ENCODE results near the gene SKOR1. TPM values are rescaled to one million over a fixed set of nuclear protein-coding genes. Genes with fewer than 3 reads are reported as not detected.

SKOR1 gene
- total and polyA plus RNA-seq, 10 of the 15 experiments (the other 5 are each of a cell fraction or from before 2014, with no cell fraction given), result 0.04 to 0.36 (median 0.10) TPM; not detected in 4

- Histone ChIP-seq H2AFZ (ENCODE audit: control insufficient read depth, low read depth, low read length) (no peak overlapping the region; the same call in 1 of the 2 replicates), H3K79me2 (ENCODE audit: control insufficient read depth, insufficient read depth, low read length) (no peaks in the 10 kb centered on the region), H3K4me1 (ENCODE audit: control insufficient read depth, insufficient read depth, low read length) (peaks cover 33% of the 10 kb centered on the region), H3K36me3 (ENCODE audit: control insufficient read depth in 2 of 2, insufficient read depth in 2 of 2, low read length in 1 of 2) (no peaks in the 10 kb centered on the region), H4K20me1 (ENCODE audit: control insufficient read depth, insufficient read depth) (no peaks in the 10 kb centered on the region), H3K9ac (ENCODE audit: control insufficient read depth, insufficient read depth, low read length) (no peak overlapping the region), H3K4me3 (no peak overlapping the region), H3K9me3 (replicated peaks; ENCODE audit: control insufficient read depth, insufficient read depth, low read length) (no peaks in the 10 kb centered on the region), H3K27ac (ENCODE audit: control insufficient read depth, insufficient read depth) (peak overlapping the region; percentile 63), H3K27me3 (replicated peaks in 1 of 2; ENCODE audit: control insufficient read depth in 2 of 2, insufficient read depth in 2 of 2, low read length in 1 of 2) (no peaks in the 10 kb centered on the region), H3K4me2 (ENCODE audit: control insufficient read depth, insufficient read depth) (peak overlapping the region; percentile 49)
- peak; percentile 82 for DNase-seq (ENCODE audit: low read depth, low spot score)
- CTCF ChIA-PET, result interaction anchor here (0.8 to 5.6 kb wide), 20 partner anchors 9 to 838 kb away, joined by 3 to 52 read pairs (median 4); no protein-coding TSS in a partner anchor
- POLR2A ChIA-PET, result interaction anchor here (1.1 kb wide), 1 partner anchor 56 kb away, joined by 4 read pairs; no protein-coding TSS in a partner anchor
- RAD21 ChIA-PET (ENCODE audit: unreplicated experiment), result interaction anchor here (0.9 to 3.3 kb wide), 22 partner anchors 9 to 371 kb away, joined by 3 to 22 read pairs (median 4); partner anchors contain the start of gene C15orf61
- intact Hi-C loops (cut with micrococcal nuclease; ENCODE audit: unreplicated experiment), result no loop called here
- no TSS peak for BruUV-seq (replicated peaks)
- FAIRE-seq, result peak; percentile 89
- SMC1A ChIA-PET (ENCODE audit: uncharacterized antibody, unreplicated experiment), result interaction anchor here (0.8 to 8.3 kb wide), 22 partner anchors 9 to 843 kb away, joined by 3 to 50 read pairs (median 4); no protein-coding TSS in a partner anchor
- 0% methylated on average over 4 of the region's 4 CpGs for WGBS (ENCODE audit: insufficient coverage, insufficient replicate concordance, low lambda C conversion rate, missing lambda C conversion rate)
- peak; percentile 94 for ATAC-seq
- in situ Hi-C loops (cut with MboI), result no loop called here
- no peak for TF ChIP-seq SUPT20H (IDR thresholded peaks at IDR 0.05; ENCODE audit: borderline replicate concordance, control insufficient read depth, low read depth, low read length)
- no peak for TF ChIP-seq TAF1 (IDR thresholded peaks at IDR 0.05; ENCODE audit: borderline replicate concordance, low read depth, low read length)
- TF ChIP-seq, protein P1, sequence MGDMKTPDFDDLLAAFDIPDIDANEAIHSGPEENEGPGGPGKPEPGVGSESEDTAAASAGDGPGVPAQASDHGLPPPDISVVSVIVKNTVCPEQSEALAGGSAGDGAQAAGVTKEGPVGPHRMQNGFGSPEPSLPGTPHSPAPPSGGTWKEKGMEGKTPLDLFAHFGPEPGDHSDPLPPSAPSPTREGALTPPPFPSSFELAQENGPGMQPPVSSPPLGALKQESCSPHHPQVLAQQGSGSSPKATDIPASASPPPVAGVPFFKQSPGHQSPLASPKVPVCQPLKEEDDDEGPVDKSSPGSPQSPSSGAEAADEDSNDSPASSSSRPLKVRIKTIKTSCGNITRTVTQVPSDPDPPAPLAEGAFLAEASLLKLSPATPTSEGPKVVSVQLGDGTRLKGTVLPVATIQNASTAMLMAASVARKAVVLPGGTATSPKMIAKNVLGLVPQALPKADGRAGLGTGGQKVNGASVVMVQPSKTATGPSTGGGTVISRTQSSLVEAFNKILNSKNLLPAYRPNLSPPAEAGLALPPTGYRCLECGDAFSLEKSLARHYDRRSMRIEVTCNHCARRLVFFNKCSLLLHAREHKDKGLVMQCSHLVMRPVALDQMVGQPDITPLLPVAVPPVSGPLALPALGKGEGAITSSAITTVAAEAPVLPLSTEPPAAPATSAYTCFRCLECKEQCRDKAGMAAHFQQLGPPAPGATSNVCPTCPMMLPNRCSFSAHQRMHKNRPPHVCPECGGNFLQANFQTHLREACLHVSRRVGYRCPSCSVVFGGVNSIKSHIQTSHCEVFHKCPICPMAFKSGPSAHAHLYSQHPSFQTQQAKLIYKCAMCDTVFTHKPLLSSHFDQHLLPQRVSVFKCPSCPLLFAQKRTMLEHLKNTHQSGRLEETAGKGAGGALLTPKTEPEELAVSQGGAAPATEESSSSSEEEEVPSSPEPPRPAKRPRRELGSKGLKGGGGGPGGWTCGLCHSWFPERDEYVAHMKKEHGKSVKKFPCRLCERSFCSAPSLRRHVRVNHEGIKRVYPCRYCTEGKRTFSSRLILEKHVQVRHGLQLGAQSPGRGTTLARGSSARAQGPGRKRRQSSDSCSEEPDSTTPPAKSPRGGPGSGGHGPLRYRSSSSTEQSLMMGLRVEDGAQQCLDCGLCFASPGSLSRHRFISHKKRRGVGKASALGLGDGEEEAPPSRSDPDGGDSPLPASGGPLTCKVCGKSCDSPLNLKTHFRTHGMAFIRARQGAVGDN (IDR thresholded peaks at IDR 0.05), result peak; percentile 65
- no peak for TF ChIP-seq E4F1 (IDR thresholded peaks at IDR 0.05; ENCODE audit: borderline replicate concordance, partially characterized antibody)
- TF ChIP-seq CEBPZ (IDR thresholded peaks at IDR 0.05; ENCODE audit: low read depth, low read length), result no peak
- 0 out of 2 replicates have a peak, but pooled peaks have one; percentile 40 for TF ChIP-seq NR2F1 (conservative IDR thresholded peaks at IDR 0.05)
- TF ChIP-seq EP300 (IDR thresholded peaks at IDR 0.05; ENCODE audit: borderline replicate concordance in 1 of 2, control insufficient read depth in 1 of 2, low read depth in 2 of 2, low read length in 2 of 2), result peak; percentile 73 to 88
- no peak for TF ChIP-seq GABPA (IDR thresholded peaks at IDR 0.05; ENCODE audit: low read depth)
Observed at GRCh38 chr15:67784090-67784781, 41.1 kb upstream of the SKOR1 start.

Measured in GM12878 (cell line).